NK-92 (cell line): ENCODE data around the gene PCDHGA2.
"Not testable (repeated sequence)": the region's sequence is repeated elsewhere in the genome, so short reads cannot be mapped to it uniquely, and the experiment has no call there.

ENCODE experiments used
- DNase-seq: peaks from one replicate; lab custom pipeline; 2025; ENCODE audit not compliant: unreplicated experiment; lab: John Stamatoyannopoulos, UW

Gene PCDHGA2

DNA sequence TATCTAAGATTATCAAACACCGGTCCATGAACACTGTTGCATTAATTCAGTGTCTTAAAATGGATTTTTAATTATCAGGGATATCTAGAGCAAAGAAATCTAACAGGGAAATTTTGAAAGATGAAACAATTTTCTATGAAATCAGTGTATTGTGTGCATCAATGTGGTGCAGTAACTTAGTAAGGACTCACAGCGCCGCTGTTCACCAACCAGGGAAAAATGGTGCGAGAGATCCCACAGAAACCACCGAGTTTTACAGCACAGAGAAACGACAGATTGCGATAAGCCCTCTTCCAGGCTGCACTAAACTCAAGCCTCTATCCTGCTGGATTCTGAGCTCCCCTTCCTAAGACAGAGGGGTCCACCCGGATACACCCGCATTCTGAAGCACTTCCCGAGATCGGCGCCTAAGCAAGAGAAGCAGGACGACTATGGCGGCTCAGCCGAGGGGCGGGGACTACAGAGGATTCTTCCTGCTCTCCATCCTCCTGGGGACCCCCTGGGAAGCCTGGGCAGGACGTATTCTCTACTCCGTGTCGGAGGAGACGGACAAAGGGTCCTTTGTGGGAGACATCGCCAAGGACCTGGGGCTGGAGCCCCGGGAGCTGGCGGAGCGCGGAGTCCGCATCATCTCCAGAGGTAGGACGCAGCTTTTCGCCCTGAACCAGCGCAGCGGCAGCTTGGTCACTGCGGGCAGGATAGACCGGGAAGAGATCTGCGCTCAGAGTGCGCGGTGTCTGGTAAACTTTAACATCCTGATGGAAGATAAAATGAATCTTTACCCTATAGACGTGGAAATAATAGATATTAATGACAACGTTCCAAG is 44.1 kb downstream of the PCDHGA2 start, which contains the start of gene PCDHGA7:
TSS of gene PCDHGA7 (plus strand) at position 274 of the 826 bp plus-strand sequence. CDS start at position 432, 158 bp downstream.
- no peak for DNase-seq

DNA sequence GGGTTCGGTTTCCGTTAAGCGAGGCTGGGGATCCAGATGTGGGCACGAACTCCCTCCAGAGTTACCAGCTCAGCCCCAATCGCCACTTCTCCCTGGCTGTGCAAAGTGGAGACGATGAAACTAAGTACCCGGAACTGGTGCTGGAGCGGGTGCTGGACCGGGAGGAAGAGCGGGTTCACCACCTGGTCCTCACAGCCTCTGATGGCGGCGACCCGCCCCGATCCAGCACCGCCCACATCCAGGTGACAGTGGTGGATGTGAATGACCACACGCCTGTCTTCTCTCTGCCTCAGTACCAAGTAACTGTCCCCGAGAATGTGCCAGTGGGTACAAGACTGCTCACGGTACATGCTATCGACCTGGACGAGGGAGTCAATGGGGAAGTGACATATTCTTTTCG is 44.8 kb downstream of the PCDHGA2 start:
- DNase-seq: no peak

DNA sequence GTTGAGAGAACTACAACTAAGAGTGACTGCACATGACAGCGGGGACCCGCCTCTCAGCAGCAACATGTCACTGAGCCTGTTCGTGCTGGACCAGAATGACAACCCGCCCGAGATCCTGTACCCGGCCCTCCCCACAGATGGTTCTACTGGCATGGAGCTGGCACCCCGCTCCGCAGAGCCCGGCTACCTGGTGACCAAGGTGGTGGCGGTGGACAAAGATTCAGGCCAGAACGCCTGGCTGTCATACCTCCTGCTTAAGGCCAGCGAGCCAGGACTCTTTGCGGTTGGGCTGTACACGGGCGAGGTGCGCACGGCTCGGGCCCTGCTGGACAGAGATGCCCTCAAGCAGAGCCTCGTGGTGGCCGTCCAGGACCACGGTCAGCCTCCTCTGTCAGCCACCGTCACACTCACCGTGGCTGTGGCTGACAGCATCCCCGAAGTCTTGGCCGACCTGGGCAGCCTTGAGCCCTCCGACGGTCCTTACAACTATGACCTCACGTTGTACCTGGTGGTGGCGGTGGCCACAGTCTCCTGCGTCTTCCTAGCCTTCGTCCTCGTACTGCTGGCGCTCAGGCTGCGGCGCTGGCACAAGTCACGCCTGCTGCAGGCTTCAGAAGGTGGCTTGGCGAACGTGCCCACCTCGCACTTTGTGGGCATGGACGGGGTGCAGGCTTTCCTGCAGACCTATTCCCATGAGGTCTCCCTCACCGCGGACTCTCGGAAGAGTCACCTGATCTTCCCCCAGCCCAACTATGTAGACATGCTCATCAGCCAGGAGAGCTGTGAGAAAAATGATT is 46.1 kb downstream of the PCDHGA2 start:
- DNase-seq: no peak

DNA sequence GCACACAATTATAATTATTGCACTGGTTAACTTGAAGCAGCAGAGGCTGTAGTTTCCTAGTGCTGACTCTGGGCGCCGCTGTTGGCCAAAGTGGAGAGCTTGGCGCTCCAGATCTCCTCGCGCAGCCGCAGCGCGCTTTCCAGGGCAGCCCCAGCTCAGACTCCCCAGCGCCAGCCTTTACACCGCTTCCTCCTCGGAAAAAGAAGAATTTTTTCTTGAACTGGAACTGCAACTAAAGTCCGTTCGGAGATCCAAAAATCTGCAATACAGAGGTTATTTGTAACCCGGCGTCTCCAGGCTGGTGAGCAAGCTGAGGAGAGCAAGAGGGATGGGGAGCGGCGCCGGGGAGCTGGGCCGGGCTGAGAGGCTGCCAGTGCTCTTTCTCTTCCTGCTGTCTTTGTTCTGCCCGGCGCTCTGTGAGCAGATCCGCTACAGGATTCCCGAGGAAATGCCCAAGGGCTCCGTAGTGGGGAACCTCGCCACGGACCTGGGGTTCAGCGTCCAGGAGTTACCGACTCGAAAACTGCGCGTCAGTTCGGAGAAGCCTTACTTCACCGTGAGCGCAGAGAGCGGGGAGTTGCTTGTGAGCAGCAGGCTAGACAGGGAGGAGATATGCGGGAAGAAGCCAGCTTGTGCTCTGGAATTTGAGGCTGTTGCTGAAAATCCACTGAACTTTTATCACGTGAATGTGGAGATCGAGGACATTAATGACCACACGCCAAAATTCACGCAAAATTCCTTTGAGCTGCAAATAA is 49.2 kb downstream of the PCDHGA2 start, which contains the start of gene PCDHGB4:
TSS of gene PCDHGB4 (plus strand) at position 142 of the 755 bp plus-strand sequence. CDS start at position 329, 187 bp downstream.
- not testable (repeated sequence) for DNase-seq

DNA sequence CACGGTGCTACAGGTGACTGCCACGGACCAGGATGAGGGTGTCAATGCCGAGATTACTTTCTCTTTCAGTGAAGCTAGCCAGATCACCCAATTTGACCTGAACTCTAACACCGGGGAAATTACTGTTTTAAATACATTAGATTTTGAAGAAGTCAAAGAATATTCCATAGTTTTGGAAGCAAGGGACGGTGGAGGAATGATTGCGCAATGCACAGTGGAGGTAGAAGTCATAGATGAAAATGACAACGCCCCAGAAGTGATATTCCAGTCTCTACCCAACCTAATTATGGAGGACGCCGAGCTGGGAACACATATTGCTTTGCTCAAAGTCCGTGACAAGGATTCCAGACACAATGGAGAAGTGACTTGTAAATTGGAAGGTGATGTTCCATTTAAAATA is 50.1 kb downstream of the PCDHGA2 start:
- no peak for DNase-seq

DNA sequence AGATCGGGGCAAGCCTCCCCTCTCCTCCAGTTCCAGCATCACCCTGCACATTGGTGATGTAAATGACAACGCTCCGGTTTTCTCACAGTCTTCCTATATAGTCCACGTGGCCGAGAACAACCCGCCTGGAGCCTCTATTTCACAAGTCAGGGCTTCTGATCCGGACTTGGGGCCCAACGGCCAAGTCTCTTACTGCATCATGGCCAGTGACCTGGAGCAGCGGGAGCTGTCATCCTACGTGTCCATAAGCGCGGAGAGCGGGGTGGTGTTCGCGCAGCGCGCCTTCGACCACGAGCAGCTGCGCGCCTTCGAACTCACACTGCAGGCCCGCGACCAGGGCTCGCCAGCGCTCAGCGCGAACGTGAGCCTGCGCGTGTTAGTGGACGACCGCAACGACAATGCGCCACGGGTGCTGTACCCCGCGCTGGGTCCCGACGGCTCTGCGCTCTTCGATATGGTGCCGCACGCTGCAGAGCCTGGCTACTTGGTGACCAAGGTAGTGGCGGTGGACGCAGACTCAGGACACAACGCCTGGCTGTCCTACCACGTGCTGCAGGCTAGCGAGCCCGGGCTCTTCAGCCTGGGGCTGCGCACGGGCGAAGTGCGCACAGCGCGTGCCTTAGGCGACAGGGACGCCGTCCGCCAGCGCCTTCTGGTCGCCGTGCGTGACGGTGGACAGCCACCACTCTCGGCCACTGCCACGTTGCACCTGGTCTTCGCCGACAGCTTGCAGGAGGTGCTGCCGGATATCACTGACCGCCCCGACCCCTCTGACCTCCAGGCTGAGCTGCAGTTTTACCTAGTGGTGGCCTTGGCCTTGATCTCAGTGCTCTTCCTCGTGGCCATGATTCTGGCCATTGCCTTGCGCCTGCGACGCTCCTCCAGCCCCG is 50.8 kb downstream of the PCDHGA2 start:
- no peak for DNase-seq

DNA sequence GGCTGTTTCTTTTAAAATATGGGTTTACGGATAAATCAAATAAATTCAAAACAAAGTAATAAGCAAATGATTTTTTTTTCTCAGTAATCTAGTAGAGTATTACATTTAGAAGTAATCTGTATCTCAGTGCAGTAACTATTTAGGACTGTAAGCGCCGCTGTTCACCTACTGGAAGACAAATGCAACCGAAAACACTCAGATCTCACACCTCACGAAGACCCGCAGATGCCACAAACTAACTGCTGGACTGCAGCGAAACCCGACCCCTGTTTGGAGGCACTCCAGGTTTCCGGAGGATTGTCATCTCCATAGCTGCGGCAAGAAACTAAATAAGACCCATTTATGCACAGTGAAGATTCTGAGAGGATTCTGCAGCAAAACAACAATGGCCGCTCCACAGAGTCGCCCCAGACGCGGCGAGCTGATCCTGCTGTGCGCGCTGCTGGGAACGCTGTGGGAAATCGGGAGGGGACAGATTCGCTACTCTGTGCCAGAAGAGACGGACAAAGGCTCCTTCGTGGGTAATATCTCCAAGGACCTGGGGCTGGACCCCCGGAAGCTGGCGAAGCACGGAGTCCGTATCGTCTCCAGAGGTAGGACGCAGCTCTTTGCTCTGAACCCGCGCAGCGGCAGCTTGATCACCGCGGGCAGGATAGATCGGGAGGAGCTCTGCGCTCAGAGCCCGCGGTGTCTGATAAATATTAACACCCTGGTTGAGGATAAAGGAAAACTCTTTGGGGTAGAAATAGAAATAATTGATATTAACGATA is 54.1 kb downstream of the PCDHGA2 start, which contains the start of gene PCDHGA8:
TSS of gene PCDHGA8 (plus strand) at position 205 of the 770 bp plus-strand sequence. CDS start at position 386, 181 bp downstream.
- no peak for DNase-seq
